ENCODE data around the gene SLC30A10.

- TF ChIP-seq POLR2A (IDR thresholded peaks at IDR 0.05): no peak
- TF ChIP-seq CTCF (IDR thresholded peaks at IDR 0.05): no peak
Observed at GRCh38 chr1:219909476-219909875, 18.9 kb downstream of the SLC30A10 start.

All from esophagus squamous epithelium (tissue), 4 donors.